GM19239 (cell line): Measurements from ENCODE around the gene GRID1.

ENCODE experiments used
- DNase-seq: peaks from one replicate; pipeline ENCODE4 v3.0.0; 2011; ENCODE audit warnings: low spot score; ENCODE audit not compliant: insufficient read length
- FAIRE-seq: peaks from 2 replicates; lab custom pipeline; 2011; peaks lifted over from hg19 to GRCh38; lab: Jason Lieb, UNC

The GRID1 gene

DNA sequence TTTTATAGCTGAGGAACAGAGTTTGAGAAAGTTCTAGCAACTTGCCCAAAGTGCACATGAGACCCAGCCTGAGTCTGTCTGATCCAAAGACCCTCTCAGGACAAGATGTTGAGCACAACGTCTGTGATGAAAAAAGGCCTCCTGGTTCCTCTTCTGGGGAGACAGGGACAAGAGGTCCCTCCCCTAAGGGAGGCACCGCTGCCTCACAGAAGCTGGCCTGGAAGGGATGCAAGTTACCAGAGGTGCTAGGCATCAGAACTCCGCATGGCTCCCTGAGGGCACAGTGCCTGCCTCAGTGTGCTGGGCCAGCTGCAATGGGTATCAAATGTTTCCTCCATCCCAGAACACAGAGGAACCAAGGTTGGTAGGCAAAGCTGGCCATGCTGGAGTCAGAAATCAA lies 302.4 kb downstream of the GRID1 start:
- no peak for FAIRE-seq
- DNase-seq: no peak

DNA sequence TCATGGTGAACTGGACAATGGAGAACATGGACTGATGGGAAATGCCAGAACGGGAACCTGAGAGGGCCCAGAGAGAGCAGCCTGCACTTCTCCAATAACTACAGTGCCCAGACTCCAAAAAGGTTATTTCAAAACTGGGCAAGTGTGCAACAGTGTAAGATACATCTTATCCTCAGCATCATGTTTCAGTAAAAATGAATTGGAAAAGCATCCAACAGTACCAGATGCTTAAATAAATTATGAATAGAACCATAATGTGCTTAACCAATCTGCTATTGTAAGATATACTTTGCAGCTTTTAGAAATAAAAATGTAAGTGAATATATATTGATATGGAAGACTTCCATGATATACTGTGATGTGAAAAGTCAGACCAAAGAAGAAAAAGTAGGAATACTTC lies 303.3 kb downstream of the GRID1 start:
- FAIRE-seq: no peak
- no peak for DNase-seq

- no peak for FAIRE-seq
Measured at GRCh38 chr10:86062647-86063145, 303.9 kb downstream of the GRID1 start.

DNA sequence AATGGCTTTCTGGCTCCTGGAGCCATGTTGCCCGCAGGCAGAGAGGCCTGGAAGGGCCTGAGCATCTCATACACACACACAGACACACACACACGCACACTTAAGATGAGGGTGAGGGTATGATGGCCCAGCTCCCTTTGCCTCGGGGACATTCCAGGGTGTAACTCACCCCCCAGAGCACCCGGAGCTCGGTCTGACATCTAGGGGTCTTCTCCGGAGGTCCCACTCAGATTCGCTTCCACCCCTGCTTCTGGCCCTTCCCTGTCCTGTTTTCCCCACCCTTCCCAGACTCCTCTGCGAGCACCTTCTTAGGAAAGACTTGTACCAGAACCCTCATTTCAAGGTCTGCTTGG lies 304.4 kb downstream of the GRID1 start:
- no peak for FAIRE-seq
- DNase-seq: no peak

More at GRCh38 chr10:86062647-86063145, 303.9 kb downstream of the GRID1 start:
- no peak for DNase-seq

DNA sequence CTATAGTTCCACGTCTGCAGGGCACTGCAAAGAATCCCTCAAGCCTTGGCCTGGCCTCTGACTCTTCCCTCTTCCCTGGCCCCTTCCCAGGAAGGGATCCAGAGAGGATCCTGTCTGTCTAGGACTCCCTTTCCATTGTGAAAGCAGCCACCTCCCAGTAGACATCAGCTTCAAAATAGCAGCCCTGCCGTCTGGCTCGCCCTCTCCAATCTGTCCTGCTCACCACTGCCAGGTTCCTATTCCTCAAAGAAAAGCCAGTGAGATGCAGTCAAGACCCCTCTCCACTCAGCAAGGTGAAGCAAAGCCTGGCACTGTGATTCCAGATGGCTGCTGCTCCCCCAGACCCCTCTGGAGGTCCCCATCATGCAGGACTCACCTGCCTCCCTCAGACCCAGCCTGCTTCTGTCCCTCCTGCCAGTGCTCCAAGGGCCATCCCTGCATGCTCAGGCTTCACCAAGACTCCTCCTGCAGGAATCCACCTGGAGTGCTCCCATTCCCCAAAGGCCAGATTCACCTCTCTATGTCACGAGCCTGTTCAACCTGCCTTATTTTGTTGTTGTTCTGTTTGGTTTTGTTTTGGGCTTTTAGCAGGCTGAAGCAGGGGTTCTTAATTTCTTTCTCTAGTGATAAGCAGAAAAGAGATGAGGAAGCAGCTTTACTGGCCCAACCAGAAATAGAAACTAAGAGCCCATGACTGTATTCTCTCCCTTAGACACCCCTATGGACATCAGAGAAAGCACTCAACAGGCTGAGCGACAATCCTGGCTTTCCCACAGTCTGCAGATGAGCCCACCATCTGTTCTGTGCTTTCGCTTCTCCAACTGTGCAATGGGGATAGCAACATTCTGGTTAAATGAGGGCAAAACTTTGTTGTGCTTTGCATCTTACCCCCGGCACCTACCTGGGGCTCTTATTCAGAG lies 305.1 kb downstream of the GRID1 start:
- FAIRE-seq (no peak), DNase-seq (no peak)

DNA sequence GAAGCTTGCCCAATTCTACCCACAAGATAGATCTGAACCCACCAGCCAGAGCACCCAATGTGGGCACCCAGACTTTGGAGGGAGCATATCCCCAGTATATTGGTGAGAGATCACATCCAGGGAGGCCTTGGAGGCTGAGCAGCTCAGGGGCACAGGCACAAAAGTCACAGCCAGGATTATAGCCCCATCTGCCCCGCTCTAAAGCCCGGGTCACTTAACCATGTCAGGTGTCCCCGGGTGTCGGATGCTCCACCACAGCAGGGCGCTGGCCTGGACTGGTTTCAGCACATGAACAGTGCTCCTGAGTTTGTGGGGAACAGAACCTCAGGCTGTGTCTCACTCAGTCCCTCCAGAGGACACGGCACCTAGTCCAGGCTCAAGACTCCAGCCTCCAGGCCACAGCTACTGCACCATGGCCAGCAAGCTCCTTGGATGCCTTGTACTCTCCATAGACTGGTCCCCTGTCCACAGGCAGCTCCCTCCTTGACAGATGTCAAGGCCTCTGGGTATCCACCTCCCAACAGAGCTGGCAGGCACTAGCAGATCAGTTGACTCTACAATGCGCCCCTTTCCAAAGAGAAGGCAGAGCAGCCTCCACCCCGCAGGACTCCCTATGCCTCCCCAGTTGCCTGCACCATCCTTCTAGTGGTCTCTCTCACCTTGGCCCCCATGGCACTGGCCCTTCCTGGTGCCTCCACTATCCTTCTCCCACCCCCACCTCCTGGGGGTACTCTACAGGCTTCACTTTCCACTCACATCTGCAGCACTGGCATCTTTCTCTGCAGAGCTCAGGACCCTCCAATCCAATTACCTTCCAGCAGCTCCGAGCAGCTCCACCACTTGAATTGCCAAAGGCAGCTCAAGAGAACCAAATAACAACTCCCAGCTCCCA lies 306.0 kb downstream of the GRID1 start:
- no peak for FAIRE-seq

DNA sequence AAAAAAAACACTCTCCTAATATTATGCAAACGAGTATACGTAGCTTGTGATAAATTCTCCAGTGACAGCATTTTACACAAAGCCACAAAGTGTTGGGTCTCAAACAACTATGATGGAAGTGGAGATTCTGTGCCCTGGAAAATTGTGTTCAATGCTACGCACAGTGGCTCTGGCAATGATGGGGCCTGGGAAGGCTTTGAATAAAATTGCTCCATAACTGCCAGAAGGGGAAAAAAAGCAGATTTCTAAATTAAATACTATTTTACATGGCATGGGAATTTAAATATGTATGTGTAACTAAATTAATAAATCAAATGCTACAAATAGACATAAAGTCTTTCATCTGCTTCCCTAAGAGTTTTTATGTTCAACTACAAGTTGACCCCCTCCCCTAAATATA lies 306.7 kb downstream of the GRID1 start:
- FAIRE-seq (no peak), DNase-seq (no peak)

More for the DNA sequence above, 306.0 kb downstream of the GRID1 start:
- no peak for DNase-seq

DNA sequence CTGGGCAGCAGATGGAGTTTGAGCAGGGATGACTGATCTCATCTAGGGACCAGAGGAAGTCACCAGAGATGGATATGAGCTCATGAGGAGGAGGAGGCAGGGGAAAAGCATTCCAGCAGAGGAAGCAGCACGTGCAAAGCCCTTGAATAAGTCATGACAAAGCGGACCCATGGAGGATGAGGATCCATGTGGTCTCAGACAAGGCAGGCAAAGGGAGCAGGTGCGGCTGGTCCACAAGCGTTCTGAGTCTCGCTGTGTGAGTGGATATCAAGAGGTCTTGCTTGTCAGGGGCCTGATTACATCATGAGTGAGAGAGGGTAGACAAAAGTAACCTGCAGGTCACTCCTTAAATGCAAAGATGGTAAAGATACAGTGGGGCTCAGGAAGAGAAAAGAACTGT lies 307.6 kb downstream of the GRID1 start:
- no peak for FAIRE-seq
- no peak for DNase-seq

DNA sequence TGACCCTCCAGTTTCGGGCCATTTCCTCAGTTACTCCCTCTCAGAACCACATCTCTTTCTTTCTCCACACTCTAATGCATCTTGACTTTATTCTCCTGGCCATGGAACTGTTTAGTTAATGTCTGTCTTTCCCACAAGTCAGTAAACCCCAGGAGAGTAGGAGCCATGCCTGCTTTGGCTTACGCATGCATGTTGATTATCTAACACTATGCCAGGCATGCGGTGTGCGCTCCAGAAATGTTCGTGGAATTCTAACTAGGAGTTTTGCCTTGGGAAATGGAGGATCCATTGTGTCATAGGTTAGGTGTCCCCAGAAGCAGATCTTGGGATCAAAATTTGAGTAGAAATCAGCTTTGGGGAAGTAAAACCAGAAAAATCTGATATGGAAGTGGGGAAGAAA lies 308.9 kb downstream of the GRID1 start:
- DNase-seq: no peak
- FAIRE-seq: no peak

GRCh38 chr10:86056672-86057071 lies 309.9 kb downstream of the GRID1 start:
- FAIRE-seq (no peak), DNase-seq (no peak)

DNA sequence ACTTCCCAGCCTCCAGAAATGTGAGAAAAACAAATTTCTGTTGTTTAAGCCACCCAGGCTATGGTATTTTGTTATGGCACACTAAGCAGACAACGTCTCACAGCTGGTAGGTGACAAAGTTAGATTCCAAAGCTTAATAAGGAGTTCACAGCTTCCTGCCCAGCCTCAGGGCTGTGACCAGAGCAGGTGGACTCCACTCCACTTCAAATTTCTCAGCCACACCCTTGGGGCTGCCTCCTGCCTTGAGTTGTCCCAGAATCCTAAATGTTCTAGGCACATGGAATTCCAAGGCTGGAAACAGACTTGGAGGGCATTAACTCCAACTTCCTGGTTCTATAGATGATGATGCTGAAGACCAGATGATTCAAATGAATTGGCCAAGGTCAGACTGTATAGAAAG lies 310.7 kb downstream of the GRID1 start:
- FAIRE-seq: no peak

GRCh38 chr10:86053675-86054074 lies 312.9 kb downstream of the GRID1 start:
- DNase-seq: no peak

More for the DNA sequence above, 310.7 kb downstream of the GRID1 start:
- DNase-seq: no peak

GRCh38 chr10:86051586-86051985 lies 315.0 kb downstream of the GRID1 start:
- DNase-seq: no peak
- FAIRE-seq: no peak

More at GRCh38 chr10:86053675-86054074, 312.9 kb downstream of the GRID1 start:
- no peak for FAIRE-seq

DNA sequence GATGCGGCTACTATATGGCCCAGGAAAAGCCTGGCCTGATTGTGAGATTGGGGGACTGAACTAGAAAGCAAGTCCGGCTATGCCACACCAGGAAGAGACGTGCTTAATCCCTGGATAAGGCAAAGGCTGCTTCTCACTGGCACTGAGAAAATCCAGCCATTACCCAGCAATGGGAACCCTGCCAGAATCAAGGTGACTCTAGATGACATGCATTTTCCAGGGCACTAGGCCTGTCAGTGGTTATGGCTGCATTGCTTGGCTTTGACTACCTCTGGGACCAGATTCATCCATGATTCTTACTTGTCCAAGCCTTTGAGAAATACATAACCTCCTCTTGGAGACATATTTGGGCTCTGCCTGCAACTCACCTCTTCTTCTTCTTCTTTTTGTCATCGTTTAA lies 317.2 kb downstream of the GRID1 start:
- no peak for DNase-seq
- no peak for FAIRE-seq

GRCh38 chr10:86048973-86049372 lies 317.6 kb downstream of the GRID1 start:
- no peak for FAIRE-seq

GRCh38 chr10:86048571-86048970 lies 318.0 kb downstream of the GRID1 start:
- no peak for DNase-seq
- FAIRE-seq: no peak

More at GRCh38 chr10:86048973-86049372, 317.6 kb downstream of the GRID1 start:
- no peak for DNase-seq

DNA sequence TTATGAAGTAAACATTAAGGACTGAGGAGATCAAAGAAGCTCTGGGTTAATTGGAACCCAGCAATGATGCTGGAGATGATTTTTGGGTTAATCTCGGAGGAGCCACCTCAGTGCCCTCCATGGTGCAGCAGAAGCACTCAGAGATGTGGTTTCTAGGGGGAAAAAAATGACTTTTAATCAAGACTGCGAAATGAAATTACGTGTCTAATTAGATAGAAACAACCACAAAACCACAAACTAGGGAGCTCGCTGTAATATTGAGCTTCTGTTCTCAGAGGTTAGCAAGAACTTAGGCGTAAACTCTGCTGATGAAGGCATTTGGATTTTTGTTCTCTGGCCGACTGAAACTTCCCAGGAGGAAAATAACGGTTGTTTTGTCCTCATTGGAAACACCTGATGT lies 319.0 kb downstream of the GRID1 start:
- FAIRE-seq (no peak), DNase-seq (no peak)

DNA sequence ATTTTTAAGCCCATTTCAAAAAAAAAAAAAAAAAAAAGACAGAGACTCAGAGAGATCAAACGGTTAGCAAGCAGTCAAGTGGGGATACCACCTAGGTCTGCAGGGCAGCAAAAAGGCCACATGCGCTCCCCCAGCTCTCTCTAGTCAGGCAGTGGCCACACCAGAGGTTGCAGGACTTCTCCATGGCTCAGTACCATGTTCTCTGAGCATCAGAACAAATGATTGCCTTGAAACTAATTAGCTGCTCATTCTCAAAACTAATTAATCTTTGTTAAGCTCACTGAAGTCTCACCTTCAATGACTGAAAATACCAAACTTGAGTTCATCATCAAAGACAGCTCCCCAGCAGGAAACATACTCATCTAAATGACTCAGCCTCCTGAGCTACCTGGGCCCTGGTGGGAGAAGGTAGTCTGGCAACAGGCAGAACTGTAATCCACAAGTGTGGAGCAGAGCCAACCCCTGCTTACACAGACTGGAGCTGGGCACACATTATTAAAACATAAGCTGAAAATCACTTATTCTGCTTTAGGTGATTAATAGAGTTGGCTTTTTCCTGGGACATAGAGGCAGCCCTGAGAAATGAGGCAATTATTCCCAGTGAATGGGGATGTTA lies 319.6 kb downstream of the GRID1 start:
- no peak for DNase-seq
- FAIRE-seq: no peak

DNA sequence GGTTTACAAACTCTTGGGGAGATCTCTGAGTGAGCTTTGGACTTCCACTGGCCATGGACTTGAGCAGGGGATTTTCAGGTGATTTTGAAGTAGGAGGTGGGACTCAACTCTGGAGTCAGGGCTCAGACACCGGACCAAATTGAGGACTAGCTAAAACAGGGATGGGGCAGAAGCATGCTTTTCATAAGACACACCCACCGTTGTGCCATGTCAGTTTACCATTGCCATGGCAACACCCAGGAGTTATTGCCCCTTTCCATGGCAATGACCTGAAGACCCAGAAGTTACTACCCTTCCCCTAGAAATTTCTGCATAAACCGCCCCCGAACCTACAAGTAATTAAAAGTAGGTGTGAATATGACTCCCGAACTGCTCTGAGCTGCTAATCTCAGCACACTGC lies 320.7 kb downstream of the GRID1 start:
- no peak for DNase-seq
- no peak for FAIRE-seq

DNA sequence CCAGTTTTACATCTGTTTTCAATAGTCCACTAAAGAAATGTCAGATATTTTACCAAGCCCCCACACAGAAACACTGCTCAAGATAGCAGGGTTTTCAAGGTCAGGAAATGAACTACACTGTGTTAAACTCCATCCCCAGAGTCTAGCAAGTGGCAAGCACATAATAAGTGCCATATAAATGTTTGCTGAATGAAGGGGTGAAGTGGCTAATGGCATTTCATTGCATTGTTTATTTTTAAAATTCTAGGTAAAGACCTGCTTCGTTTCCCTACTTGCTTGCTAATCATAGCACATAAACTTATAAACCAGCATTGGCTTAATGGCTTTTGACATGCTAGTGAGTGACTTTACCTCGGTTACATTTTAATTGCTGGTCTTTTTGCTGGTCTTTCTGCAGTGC lies 322.6 kb downstream of the GRID1 start:
- FAIRE-seq: no peak

More for the DNA sequence above, 322.6 kb downstream of the GRID1 start:
- no peak for DNase-seq
